PC-3 (cell line): ENCODE data around the gene TSPAN17. TPM values are rescaled to one million over a fixed set of nuclear protein-coding genes. Genes with fewer than 3 reads are reported as not detected.

Experiments
- ATAC-seq: fragments of 200-7000 bp; cut with Tn5 transposase; 2 replicates; pipeline ENCODE4 v1.9.1; 2020; ENCODE audit warnings: mild to moderate bottlenecking, moderate library complexity
- BruUV-seq: library from RNA; stranded (reverse); fragments of 400-500 nt; replicated peaks from 2 replicates; lab custom pipeline; 2021; lab: Mats Ljungman, UMichigan
- CTCF ChIA-PET: fragments of 300-600 bp; sonication (Branson Sonifier 250); formaldehyde crosslinking; loops from one replicate; lab custom pipeline; 2022; ENCODE audit warnings: antibody characterized with exemption; lab: Charles Lee
- POLR2A ChIA-PET: fragments of 300-600 bp; sonication (Branson Sonifier 250); formaldehyde crosslinking; loops from one replicate; lab custom pipeline; 2022; ENCODE audit warnings: antibody characterized with exemption; ENCODE audit not compliant: unreplicated experiment; lab: Charles Lee
- DNase-seq: peaks from one replicate; pipeline ENCODE4 v3.0.0-alpha.2; 2015
- H2AFZ ChIP-seq: fragments of 300-600 bp; sonication (generic); 2 replicates; pipeline ENCODE4 v1.6.0; 2016; ENCODE audit warnings: antibody characterized with exemption, low read length
- H3F3A ChIP-seq: fragments of 300-600 bp; sonication (generic); one replicate; pipeline ENCODE4 v1.6.0; 2017; ENCODE audit warnings: antibody characterized with exemption, low read length, control low read depth, mild to moderate bottlenecking; ENCODE audit not compliant: unreplicated experiment
- H3K27ac ChIP-seq: fragments of 300-600 bp; sonication (generic); 2 replicates; pipeline ENCODE4 v1.5.1; 2016; ENCODE audit warnings: mild to moderate bottlenecking, low read length
- H3K27me3 ChIP-seq: fragments of 300-600 bp; sonication (generic); 2 replicates; pipeline ENCODE4 v1.6.1; 2016; ENCODE audit warnings: low read length, mixed read lengths
- H3K36me3 ChIP-seq: fragments of 300-600 bp; sonication (generic); 2 replicates; pipeline ENCODE4 v1.6.1; 2016; ENCODE audit warnings: low read depth, mixed run types, low read length, mixed read lengths
- H3K4me1 ChIP-seq: fragments of 300-600 bp; sonication (generic); 2 replicates; pipeline ENCODE4 v1.5.1; 2016; ENCODE audit warnings: low read length; ENCODE audit not compliant: insufficient read depth
- H3K4me2 ChIP-seq: fragments of 300-600 bp; sonication (generic); 2 replicates; pipeline ENCODE4 v1.6.0; 2016; ENCODE audit warnings: low read length
- H3K4me3 ChIP-seq: fragments of 300-600 bp; sonication (generic); 2 replicates; pipeline ENCODE4 v1.5.1; 2016; ENCODE audit warnings: mild to moderate bottlenecking, low read length, mixed read lengths
- H3K79me2 ChIP-seq: fragments of 300-600 bp; sonication (generic); 2 replicates; pipeline ENCODE4 v1.6.1; 2017; ENCODE audit warnings: low read length, mixed read lengths
- H3K9ac ChIP-seq: fragments of 300-600 bp; sonication (generic); 2 replicates; pipeline ENCODE4 v1.6.0; 2016; ENCODE audit warnings: mild to moderate bottlenecking, low read length
- H3K9me2 ChIP-seq: fragments of 300-600 bp; sonication (generic); replicated peaks from 2 replicates; pipeline ENCODE4 v1.6.1; 2016; ENCODE audit warnings: mixed run types, low read length, mixed read lengths
- H3K9me3 ChIP-seq: fragments of 300-600 bp; sonication (generic); 2 replicates; pipeline ENCODE4 v1.6.1; 2016; ENCODE audit warnings: low read length, mixed read lengths
- H4K20me1 ChIP-seq: fragments of 300-600 bp; sonication (generic); 2 replicates; pipeline ENCODE4 v1.6.1; 2016; ENCODE audit warnings: low read length, mixed read lengths
- EZH2 ChIP-seq: fragments of 300-600 bp; sonication (generic); IDR thresholded peaks from one replicate; pipeline ENCODE4 v1.6.1; 2017; ENCODE audit warnings: antibody characterized with exemption, mild to moderate bottlenecking, low read length; ENCODE audit not compliant: unreplicated experiment
- EZH2phosphoT487 ChIP-seq: fragments of 300-600 bp; sonication (generic); IDR thresholded peaks from 2 replicates; pipeline ENCODE4 v1.6.1; 2018; ENCODE audit warnings: mild to moderate bottlenecking, antibody characterized with exemption, low read length, borderline replicate concordance
- intact Hi-C: fragments of 100-400 bp; cut with micrococcal nuclease; formaldehyde crosslinking; loops from 2 replicates; pipeline ENCODE4 v1.9.0; 2023
- total RNA-seq: library from RNA; depleted of rRNA; stranded (reverse); fragments of >200 nt; gene quantifications from 2 replicates; pipeline ENCODE4 v1.2.3, GENCODE V29; 2014
- TF ChIP-seq, protein P1 (sequence below): fragments of 300-600 bp; sonication (generic); conservative IDR thresholded peaks from 2 replicates; pipeline ENCODE4 v1.5.1; 2017; ENCODE audit warnings: antibody characterized with exemption, low read depth, mild to moderate bottlenecking, low read length

Gene TSPAN17
- total RNA-seq, 1 experiment from 2014 or later: 47.3 TPM

DNA sequence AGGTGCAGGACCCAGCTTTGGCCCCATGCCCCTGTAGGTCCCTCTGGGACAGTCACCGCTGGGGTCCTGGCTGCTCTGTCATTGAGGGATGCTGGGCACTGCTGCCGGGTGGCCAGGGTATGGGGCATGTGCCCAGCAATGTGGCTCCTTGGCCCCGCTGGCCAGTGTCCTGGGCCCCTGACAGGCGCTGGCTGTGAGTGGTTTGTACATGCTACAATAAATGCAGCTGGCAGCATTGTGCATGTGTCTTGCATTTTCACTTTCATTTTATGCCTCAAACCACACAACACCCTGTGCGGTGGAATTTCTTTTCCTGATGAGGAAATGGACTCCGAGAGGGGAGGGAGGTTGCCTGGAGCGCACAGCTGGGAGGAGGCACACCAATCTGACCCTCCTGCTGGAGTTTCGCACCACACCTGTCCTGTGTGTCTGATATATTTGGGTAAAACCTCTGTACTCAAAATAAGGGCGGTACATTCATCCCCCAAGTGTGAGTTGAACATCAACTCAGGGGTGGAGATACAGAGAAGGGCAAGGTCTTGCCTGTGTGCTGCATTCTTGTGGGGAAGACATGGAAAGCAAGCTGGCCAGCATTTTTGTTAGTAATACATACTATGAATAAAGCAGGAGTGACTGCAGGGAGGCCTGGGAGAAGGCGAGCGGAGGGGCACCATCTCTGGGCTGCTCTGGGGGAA lies 11.7 kb downstream of the TSPAN17 start:
- POLR2A ChIA-PET: no interaction called here
- TF ChIP-seq EZH2 (no peak), EZH2phosphoT487 (no peak)
- TF ChIP-seq, protein P1, sequence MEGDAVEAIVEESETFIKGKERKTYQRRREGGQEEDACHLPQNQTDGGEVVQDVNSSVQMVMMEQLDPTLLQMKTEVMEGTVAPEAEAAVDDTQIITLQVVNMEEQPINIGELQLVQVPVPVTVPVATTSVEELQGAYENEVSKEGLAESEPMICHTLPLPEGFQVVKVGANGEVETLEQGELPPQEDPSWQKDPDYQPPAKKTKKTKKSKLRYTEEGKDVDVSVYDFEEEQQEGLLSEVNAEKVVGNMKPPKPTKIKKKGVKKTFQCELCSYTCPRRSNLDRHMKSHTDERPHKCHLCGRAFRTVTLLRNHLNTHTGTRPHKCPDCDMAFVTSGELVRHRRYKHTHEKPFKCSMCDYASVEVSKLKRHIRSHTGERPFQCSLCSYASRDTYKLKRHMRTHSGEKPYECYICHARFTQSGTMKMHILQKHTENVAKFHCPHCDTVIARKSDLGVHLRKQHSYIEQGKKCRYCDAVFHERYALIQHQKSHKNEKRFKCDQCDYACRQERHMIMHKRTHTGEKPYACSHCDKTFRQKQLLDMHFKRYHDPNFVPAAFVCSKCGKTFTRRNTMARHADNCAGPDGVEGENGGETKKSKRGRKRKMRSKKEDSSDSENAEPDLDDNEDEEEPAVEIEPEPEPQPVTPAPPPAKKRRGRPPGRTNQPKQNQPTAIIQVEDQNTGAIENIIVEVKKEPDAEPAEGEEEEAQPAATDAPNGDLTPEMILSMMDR: no peak
- Histone ChIP-seq H3K4me1 (no peaks in the 10 kb centered on the region), H3K9me2 (no peaks in the 10 kb centered on the region), H3K9me3 (no peaks in the 10 kb centered on the region), H4K20me1 (no peaks in the 10 kb centered on the region), H3K79me2 (no peaks in the 10 kb centered on the region), H3K27ac (no peak overlapping the region), H3K27me3 (no peaks in the 10 kb centered on the region), H3F3A (no peaks in the 10 kb centered on the region), H3K4me2 (no peak overlapping the region), H3K36me3 (no peaks in the 10 kb centered on the region), H2AFZ (no peak overlapping the region), H3K4me3 (no peak overlapping the region), H3K9ac (no peak overlapping the region)
- BruUV-seq: no TSS peak
- DNase-seq: no peak
- CTCF ChIA-PET: no interaction called here
- intact Hi-C loops: loop anchor here (5.0 kb wide), 1 partner anchor 453 kb away; no protein-coding TSS in a partner anchor
- ATAC-seq: no peak

DNA sequence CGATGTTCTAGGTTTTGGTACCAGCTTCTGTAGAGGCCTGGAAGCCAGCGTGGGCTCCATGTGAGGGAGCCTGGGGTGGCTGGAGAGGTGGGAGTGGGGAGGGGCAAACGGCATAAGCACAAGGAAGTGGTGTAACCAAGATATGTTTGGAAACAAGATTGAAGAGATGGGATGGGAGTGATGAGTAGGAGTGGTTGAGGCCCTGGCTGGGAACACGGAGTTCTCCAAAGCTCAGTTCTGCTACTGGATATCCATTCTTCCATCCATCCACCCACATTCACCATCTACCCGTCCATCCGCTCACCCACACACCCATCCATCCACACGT lies 12.2 kb downstream of the TSPAN17 start:
- H3K4me1 ChIP-seq: no peaks in the 10 kb centered on the region
- CTCF ChIA-PET: no interaction called here
- H3K9ac ChIP-seq: no peak overlapping the region
- no TSS peak for BruUV-seq
- POLR2A ChIA-PET: no interaction called here
- no peaks in the 10 kb centered on the region for H3K79me2 ChIP-seq
- H3K9me2 ChIP-seq: no peaks in the 10 kb centered on the region
- intact Hi-C loops: loop anchor here (5.0 kb wide), 1 partner anchor 453 kb away; no protein-coding TSS in a partner anchor
- no peaks in the 10 kb centered on the region for H3K9me3 ChIP-seq
- no peak overlapping the region for H3K4me2 ChIP-seq
- no peaks in the 10 kb centered on the region for H4K20me1 ChIP-seq
- DNase-seq (no peak), ATAC-seq (no peak)
- no peak overlapping the region for H3K4me3 ChIP-seq
- H3K27ac ChIP-seq: no peak overlapping the region
- no peaks in the 10 kb centered on the region for H3K36me3 ChIP-seq
- no peaks in the 10 kb centered on the region for H3K27me3 ChIP-seq
- no peak for TF ChIP-seq EZH2
- TF ChIP-seq EZH2phosphoT487: no peak
- TF ChIP-seq, protein P1: no peak
- H3F3A ChIP-seq: no peaks in the 10 kb centered on the region
- no peak overlapping the region for H2AFZ ChIP-seq

DNA sequence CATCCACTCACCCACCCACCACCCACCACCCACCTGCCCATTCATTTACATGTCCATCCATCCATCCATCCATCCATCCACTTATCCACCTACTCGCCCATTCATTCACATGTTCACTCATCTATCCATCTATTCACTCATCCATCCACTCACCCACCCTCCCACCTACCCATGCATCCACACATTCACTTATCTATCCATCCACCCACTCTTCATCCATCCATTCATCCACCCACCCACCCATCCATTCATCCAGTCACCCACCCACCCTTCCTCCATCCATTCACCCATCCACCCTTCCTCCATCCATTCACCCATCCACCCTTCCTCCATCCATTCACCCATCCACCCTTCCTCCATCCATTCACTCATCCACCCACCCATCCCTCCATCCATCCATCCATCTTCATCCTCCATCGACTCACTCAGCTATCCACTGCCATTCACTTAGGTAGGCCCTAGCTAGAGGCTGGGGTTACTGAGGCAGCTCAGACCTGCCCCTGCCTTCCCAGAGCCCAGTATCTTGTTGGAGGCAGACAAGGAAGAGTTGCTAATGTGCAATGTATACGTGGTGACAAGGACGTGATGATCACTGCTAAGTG lies 12.7 kb downstream of the TSPAN17 start:
- H3K36me3 ChIP-seq: no peaks in the 10 kb centered on the region
- H3F3A ChIP-seq: no peaks in the 10 kb centered on the region
- H3K4me3 ChIP-seq: no peak overlapping the region
- DNase-seq: no peak
- H3K9me3 ChIP-seq: no peaks in the 10 kb centered on the region
- ATAC-seq: no peak
- H3K9me2 ChIP-seq: no peaks in the 10 kb centered on the region
- H3K4me1 ChIP-seq: no peaks in the 10 kb centered on the region
- H4K20me1 ChIP-seq: no peaks in the 10 kb centered on the region
- H2AFZ ChIP-seq: no peak overlapping the region
- intact Hi-C loops: loop anchor here (2.0 to 10.0 kb wide), 3 partner anchors 155 to 452 kb away; partner anchors contain the start of gene UNC5A
- H3K27ac ChIP-seq: no peak overlapping the region
- ChIA-PET POLR2A (no interaction called here), CTCF (interaction anchor here (0.5 to 1.2 kb wide), 17 partner anchors 13 to 453 kb away, joined by 3 to 14 read pairs (median 4); partner anchors contain the start of gene TSPAN17)
- H3K9ac ChIP-seq: no peak overlapping the region
- BruUV-seq: no TSS peak
- no peaks in the 10 kb centered on the region for H3K27me3 ChIP-seq
- no peak for TF ChIP-seq EZH2phosphoT487
- TF ChIP-seq, protein P1: no peak
- no peak for TF ChIP-seq EZH2
- no peak overlapping the region for H3K4me2 ChIP-seq
- H3K79me2 ChIP-seq: no peaks in the 10 kb centered on the region
